ENCODE data around the gene SH3RF3. TPM values are rescaled to one million over a fixed set of nuclear protein-coding genes. Genes with fewer than 3 reads are reported as not detected.

SH3RF3 gene
- total RNA-seq, 4 donors from 2014 or later, result 2.8 to 5.7 (median 3.0) TPM

- DNase-seq, result peak; percentile 70 to 71
- intact Hi-C loops (cut with DNase I; ENCODE audit: low total_unique reads), result loop anchor here (2.0 to 5.0 kb wide), 2 partner anchors 119 to 190 kb away; partner anchors contain the start of gene SH3RF3
- H3K27ac ChIP-seq, result peak overlapping the region; percentile 68 to 77 (median 74)
- H3K9me3 ChIP-seq, result no peaks in the 10 kb centered on the region
- TF ChIP-seq CTCF (IDR thresholded peaks at IDR 0.05 in 4 of 5, conservative IDR thresholded peaks at IDR 0.05 in 1 of 5) (peak in 2 of 5 experiments; percentile 7 to 36), POLR2A (IDR thresholded peaks at IDR 0.05) (no peak)
- H3K27me3 ChIP-seq, result no peaks in the 10 kb centered on the region
- no peaks in the 10 kb centered on the region for H3K36me3 ChIP-seq
- ATAC-seq, result peak; percentile 71 to 73
- peaks cover 50 to 53% of the 10 kb centered on the region in 2 donors for H3K4me1 ChIP-seq
- in situ Hi-C loops (cut with MboI; ENCODE audit: low sequenced_read_pairs in 4 of 4), result loop anchor here in 1 of 4 donors (25.0 kb wide), 1 partner anchor 181 kb away; the partner anchor contains the start of gene SH3RF3
- peak overlapping the region; percentile 7 to 29 (median 24) for H3K4me3 ChIP-seq
Observed at GRCh38 chr2:109318150-109318948, 189.3 kb downstream of the SH3RF3 start.

GRCh38 chr2:109318949-109319342 is 189.9 kb downstream of the SH3RF3 start:
- Histone ChIP-seq H3K27ac (peak overlapping the region; percentile 68 to 77 (median 74)), H3K9me3 (no peaks in the 10 kb centered on the region), H3K4me3 (no peak overlapping the region), H3K36me3 (no peaks in the 10 kb centered on the region), H3K4me1 (peaks cover 53 to 55% of the 10 kb centered on the region in 2 donors), H3K27me3 (no peaks in the 10 kb centered on the region)
- no peak for TF ChIP-seq POLR2A (IDR thresholded peaks at IDR 0.05)
- no peak for TF ChIP-seq CTCF (IDR thresholded peaks at IDR 0.05 in 4 of 5, conservative IDR thresholded peaks at IDR 0.05 in 1 of 5)
- DNase-seq (no peak), ATAC-seq (peak; percentile 5 to 13)
- intact Hi-C loops (cut with DNase I; ENCODE audit: low total_unique reads) (loop anchor here (2.0 to 5.0 kb wide), 2 partner anchors 118 to 190 kb away; partner anchors contain the start of gene SH3RF3), in situ Hi-C loops (cut with MboI; ENCODE audit: low sequenced_read_pairs in 4 of 4) (loop anchor here in 1 of 4 donors (25.0 kb wide), 1 partner anchor 182 kb away; the partner anchor contains the start of gene SH3RF3)

DNA sequence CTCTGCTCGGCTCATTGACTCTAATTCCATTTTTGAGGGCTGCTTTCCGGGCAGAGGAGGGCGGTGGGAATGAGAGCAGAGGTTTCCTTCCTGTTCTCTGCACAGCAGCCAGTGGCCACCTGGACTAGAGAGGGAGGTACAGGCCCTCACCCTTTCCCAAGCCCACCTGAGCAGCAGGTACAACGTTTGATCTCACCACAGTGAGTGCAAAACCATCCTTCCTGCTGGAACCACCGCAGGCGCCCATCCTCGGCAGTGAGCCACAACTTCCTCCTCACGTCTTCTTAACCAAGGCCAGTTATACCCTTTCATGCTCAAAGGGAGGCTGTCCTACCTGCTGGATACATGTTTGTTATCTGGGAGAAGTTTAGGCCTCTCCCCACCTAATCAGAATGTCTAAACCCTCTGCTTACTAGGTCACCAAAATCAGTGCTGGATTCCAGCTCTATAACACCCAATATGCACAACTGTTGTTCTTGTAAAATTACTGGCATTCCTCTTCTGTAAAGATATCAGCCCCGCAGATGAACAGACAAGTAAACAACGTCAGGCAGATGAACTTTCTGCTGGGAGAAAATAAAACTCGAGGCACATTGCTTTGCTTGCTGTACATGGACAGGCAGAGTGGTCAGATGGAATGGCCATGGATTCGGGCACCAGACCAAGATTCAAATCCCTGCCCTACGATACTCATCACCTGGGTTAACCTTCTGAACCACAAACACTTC is 191.4 kb downstream of the SH3RF3 start:
- H3K4me1 ChIP-seq, result peaks cover 66 to 67% of the 10 kb centered on the region in 2 donors
- H3K27me3 ChIP-seq, result no peaks in the 10 kb centered on the region

More for the DNA sequence above, 191.4 kb downstream of the SH3RF3 start:
- TF ChIP-seq POLR2A (IDR thresholded peaks at IDR 0.05) (no peak), CTCF (IDR thresholded peaks at IDR 0.05 in 4 of 5, conservative IDR thresholded peaks at IDR 0.05 in 1 of 5) (no peak)
- Histone ChIP-seq H3K36me3 (no peaks in the 10 kb centered on the region), H3K9me3 (no peaks in the 10 kb centered on the region), H3K4me3 (no peak overlapping the region), H3K27ac (no peak overlapping the region)
- in situ Hi-C loops (cut with MboI; ENCODE audit: low sequenced_read_pairs in 4 of 4) (loop anchor here in 1 of 4 donors (25.0 kb wide), 1 partner anchor 183 kb away; the partner anchor contains the start of gene SH3RF3), intact Hi-C loops (cut with DNase I; ENCODE audit: low total_unique reads) (loop anchor here (5.0 kb wide), 2 partner anchors 78 to 192 kb away; no protein-coding TSS in a partner anchor)
- DNase-seq (no peak), ATAC-seq (no peak)
